GM19452 (cell line): Measurements from ENCODE around the gene ACSS3.
"Not testable (repeated sequence)": the region's sequence is repeated elsewhere in the genome, so short reads cannot be mapped to it uniquely, and the experiment has no call there.

ENCODE experiments used
- ATAC-seq: cut with Tn5 transposase; IDR thresholded peaks from one replicate; pipeline ENCODE4 v1.9.1; 2021; ENCODE audit not compliant: unreplicated experiment

The ACSS3 gene

DNA sequence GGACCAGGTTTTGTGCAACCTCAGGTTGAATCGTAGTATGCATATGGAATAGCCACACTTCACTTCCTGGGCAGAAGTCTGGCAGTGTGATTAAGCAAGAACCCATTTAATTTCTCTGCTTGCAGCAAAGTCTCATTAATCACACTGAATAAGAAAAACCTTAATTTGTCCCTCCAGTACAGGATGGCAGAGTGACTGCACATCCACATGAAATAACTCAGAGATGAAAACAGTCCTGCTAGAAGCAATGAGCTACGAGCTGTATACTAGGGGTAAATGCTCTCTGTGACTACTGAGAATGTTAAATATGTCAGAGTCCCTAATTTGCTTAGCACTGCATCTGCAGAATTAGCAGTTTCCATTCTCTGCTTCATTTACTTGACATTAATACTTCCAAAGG, 88.9 kb downstream of the ACSS3 start:
- ATAC-seq: no peak

DNA sequence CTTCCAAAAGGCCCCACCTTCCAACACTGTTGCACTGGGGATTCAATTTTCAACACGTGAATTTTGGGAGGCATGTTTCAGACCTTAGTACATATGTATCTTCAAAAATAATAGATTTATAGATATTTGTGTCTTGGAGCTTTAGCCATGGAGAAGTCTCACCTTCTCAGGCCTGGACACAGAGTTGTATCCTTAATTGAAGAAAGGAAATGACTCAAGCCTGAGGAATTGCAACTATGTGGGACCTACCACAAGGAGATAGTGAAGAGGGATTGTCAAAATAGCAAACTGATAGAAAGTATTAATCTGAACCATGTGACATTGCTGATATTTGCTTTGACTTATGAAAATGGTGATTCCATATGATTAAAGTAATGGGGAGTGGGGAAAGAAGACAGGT, 89.8 kb downstream of the ACSS3 start:
- no peak for ATAC-seq

DNA sequence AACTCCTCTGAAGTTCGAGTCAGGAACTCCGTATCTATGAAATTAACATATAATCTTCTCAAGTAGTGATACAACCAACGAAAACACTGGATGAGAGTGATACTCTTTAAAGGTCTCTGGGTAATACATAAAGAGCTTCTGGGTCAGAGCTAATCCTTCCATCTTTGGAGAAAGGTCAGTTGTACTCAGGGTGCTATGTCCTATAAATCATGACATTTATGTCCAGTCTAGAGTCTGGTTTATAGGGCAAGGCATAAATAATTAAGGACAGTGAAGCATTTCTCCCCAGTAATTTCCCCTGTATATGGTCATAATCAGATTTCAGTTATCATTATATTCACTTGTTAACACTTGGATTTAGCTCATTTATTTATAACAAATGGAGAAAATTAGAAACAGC, 90.6 kb downstream of the ACSS3 start:
- ATAC-seq: no peak

DNA sequence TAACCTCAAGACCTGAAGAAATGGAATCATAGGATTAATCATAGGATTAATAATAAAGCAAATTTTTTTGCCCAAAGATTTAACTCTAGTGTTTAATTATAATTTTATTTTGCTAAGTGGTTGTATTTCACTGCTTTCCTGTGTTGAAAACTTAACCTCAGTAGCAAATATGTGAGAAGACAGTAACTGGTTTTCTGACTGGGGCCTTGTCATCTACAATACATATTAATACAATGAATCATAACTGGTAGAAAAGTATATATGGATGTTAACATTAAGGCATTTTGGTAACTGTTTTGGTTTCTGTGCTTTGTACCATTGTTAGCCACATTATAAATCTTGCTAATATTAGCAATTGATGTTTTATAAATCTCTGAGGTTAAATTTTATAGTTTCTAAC, 92.2 kb downstream of the ACSS3 start:
- no peak for ATAC-seq

DNA sequence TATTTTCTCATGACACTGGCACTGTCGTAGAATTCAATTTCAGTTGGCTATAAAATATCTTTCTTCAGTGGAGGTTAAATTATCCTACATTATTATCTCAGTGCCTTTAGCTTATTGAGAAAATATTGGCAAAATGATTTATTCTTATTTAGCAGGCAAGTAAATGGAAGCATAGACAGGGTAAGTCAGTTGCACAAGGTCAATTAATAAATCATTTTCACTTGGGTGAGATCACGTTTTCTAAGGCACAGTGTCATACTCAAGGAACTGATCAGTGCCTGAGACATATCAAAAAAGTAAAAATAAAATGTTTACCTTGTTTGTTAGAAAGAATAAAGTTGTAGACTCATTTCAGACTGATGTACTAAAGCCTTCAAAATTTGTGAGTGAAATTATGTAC, 95.0 kb downstream of the ACSS3 start:
- no peak for ATAC-seq

DNA sequence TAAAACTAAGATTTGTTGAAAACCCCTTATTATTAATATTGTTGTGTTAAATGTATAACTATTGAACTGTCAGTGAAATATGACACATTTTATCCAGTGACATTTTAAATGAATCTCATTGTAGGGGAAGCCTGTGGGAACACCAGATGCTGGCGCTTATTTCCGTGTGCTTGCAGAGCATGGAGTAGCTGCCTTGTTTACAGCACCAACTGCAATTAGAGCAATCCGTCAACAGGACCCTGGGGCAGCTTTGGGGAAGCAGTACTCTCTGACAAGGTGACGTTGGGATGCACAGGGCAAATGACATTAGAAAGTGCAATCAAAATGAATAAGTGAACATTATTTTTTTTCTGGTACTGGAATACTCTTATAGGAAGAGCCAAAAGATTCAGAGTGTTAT, 96.8 kb downstream of the ACSS3 start:
- no peak for ATAC-seq

DNA sequence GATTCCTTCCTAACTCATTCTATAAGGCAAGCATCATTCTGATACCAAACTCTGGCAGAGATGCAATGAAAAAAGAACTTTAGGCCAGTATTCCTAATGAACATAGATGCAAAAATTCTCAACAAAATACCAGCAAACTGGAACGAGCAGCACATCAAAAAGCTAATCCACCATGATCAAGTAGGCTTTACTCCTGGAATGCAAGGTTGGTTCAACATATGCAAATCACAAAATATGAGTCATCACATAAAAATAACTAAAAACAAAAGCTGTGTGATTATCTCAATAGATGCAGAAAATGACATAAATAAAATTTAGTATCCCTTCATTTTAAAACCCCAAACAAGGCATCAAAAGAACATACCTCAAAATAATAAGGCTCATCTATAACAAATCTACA, 98.9 kb downstream of the ACSS3 start:
- ATAC-seq: no peak

DNA sequence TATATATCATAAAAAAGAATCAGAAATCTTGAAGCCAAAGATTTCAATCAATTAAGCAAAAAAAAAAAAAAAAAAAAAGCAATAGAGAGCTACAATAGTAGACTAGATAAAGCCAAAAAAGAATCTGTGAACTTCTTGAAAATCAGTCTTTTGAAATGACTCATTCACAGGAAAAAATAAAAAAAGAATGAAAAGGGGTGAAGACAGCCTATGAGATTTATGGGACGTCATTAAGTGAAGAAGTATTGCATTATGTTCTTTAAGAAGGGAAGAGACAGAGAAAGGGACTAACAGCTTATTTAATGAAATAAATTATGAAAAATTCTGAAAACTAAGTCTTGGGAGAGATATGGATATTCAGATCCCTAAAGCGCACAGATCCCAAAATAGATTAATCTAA, 103.8 kb downstream of the ACSS3 start:
- no peak for ATAC-seq

DNA sequence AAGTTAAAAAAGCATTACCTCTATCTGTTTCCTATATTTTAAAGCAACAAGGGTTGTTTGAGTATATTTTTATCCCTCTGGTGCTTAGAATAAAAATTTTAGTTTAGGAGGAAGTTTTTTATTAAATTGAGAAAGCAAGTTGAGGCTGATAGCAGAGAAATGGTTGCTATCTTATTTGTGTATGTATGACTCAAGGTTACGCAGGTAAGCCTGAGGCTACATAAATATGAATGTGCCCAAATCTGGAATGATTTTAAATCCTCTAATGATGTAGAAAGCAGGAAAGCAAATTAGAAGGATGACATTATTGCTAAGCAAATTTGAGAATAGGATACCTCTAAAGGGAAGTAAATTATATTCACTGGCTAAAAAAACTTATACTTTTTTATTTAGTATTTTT, 109.8 kb downstream of the ACSS3 start:
- no peak for ATAC-seq

DNA sequence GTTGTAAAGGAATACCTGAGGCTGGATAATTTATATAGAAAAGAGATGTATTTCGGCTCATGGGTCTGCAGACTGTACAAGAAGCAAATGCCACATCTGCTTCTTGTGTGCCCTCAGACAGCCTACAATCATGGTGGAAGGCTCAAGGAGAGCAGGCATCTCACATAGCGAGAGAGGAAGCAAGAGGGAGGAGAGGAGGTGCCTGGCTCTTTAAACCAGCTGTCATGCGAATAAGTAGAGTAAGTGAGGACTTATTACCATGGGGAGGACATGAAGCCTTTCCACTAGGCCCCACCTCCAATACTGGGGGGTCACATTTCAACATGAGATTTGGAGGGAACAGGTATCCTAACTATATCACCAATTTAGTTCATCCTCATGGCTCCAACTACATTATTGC, 118.7 kb downstream of the ACSS3 start:
- ATAC-seq: no peak

DNA sequence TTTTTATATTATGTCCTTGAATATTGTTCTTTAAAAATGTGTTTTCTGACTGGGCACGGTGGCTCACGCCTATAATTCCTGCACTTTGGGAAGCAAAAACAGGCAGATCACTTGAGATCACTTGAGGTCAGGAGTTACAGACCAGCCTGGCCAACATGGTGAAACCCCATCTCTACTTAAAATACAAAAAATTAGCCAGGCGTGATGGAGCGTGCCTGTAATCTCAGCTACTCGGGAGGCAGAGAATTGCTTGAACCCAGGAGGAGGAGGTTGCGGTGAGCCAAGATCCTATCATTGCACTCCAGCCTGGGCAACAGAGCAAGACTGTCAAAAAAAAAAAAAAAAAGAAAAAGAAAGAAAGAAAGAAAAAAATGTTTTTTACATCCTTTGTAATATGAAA, 122.7 kb downstream of the ACSS3 start:
- not testable (repeated sequence) for ATAC-seq

DNA sequence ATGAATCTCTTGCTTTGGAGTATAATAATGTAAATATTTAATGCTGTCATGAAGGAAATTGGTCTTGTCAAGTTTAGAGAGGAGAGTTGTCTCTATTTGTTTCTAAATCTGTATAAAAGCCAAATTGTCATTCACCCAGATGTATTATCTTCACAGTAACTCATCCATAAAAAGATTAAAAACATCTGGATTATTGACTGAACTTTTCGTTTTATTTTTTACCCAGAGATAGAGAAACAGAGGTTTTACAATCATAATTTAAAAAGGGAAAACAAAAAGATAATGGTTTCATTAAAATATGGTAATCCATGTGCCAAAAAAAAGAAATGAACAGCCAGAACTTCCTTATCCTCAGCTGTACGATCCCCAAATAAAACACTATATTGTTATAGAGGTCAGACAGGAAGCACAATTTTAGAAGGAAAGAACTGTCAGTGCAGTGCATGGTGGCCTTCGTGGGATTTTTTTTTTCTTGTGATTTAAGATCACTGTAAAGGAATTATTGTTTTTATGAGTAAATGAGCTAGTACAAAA, 125.9 kb downstream of the ACSS3 start:
- no peak for ATAC-seq

DNA sequence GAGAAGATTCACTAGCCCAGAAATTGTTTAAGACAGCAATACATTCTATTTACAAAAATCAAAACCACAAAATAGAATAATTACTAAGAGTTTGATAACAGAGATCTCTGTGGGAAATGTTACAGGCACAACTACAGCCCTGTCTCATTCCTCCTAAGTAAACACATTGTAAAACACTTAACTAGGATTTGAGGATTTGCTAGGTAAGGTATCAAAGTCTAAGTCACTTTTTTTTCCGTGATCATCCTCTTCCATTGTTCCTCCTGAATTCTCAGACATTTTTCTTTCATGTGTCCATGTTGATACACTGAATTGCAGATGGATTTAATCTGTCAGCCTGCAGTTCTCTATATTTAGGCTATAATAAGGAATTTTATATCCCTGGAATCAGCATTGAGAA, 127.5 kb downstream of the ACSS3 start:
- no peak for ATAC-seq

DNA sequence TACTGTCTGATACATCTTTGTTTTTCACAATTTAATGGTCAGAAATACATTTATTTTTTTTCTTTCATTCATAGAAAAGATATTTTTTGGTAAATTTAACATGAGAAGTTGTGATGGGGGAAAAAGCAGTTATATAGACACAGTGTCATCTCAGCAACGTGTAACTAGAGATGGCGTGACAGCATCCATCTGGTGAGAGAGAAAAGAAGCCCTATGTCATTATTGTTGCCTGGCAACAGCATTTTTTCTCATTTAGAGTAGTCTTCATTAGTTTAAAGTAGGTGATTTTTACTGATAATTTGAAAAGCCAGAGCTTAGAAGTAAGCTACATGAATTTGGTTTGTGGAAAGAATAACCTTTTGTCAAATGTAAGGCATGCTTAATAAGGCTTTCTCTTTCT, 128.6 kb downstream of the ACSS3 start:
- no peak for ATAC-seq

DNA sequence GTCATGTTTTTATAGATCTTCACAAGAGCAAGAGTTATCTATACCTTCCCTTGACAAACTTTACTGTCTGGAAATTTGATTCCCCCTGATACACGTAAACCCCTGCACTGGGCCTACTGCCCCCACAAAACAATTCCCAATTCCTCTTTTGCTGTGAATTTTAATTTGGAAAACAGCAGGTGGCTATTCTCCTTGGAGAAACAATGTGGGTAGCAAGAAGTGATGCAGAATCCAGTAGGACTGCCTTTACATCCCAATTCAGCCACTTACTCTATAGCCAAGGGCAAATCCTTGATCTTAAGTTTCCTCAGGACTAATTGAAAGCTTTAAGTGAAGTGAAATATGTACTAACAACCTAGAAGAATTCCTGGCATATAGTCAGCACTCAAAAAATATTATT, 129.3 kb downstream of the ACSS3 start:
- ATAC-seq: no peak

DNA sequence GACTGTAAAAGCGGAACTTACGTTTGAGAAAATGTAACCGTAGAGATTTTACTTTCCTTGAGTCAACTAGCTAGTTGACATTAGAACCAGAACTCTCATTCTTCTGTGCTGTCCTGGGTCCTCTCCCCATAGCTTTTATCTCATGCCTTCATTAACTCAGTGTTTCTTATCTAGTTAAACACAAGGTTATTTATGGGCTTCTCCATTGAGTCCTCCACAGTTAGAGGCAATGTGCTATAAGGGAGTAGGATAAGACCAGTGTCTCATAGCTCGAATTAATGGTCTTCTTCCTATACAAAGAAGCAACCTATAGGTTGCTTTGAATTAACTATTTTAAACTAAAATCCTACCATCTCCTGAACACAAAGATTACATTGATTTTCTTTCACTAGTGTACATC, 129.8 kb downstream of the ACSS3 start:
- no peak for ATAC-seq

DNA sequence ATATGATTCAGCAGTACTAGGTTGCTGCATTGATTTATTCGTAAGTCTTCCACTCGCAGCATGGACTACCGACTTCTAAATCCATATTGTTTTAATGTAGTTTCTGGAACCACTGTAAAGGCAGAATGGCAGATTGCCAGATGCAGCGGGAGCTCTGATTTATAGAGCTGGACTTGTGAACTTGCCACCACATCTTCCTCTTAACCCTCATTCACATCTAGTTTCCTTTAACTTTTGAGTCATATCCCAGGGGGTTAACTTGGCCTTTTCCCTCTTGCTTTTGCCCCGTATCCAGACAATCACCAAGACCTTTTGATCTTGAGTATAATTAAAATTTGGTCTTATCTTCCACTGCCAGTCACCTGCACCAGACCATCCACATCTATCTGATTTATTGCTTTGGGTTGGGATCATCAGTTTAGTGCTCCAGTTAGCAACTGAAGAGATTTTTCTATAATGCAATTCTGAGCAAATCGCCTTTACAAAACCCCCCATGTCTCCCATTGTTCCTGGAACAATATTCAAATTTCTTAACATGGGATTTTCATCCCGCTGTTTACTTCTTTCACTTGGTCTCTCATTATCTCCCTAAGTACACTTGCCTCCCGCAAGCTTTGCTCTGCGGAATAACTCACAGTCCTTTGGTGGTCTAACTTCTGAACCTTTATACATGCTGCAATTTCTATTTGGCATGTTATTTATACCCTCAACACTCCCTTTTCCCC, 130.5 kb downstream of the ACSS3 start:
- no peak for ATAC-seq

DNA sequence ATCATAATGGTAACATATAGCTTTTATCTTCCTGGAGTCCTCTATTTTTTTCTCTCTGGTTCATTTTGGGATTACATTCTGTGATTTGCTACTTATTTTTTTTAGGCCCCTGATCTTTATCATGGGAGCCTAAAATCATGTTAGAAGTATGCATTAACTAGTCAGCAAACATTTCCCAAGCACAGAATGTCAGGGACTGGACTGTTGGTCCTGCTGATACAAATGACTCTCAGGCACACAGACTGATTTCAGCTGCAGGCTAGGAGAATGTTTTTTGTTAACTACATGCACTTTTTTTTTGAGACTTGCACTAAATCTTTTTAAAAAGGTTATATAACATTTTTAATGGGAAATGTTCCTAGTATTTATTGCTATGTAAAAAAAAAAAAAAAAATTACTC, 131.1 kb downstream of the ACSS3 start:
- no peak for ATAC-seq

DNA sequence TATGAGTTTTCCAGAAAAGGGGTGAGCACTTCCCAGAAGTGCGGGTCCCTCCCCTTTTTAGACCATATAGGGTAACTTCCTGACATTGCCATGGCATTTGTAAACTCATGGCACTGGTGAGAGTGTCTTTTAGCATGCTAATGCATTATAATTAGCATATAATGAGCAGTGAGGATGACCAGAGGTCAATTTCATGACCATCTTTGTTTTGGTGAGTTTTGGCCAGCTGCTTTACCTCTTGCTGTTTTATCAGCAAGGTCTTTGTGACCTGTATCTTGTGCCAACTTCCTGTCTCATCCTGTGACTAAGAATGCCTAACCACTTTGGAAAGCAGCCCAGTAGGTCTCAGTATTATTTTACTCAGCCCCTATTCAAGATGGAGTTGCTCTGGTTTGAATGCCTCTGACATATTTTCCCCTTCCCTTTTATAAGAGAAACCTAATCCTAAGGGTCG, 131.9 kb downstream of the ACSS3 start:
- ATAC-seq: not testable (repeated sequence)

DNA sequence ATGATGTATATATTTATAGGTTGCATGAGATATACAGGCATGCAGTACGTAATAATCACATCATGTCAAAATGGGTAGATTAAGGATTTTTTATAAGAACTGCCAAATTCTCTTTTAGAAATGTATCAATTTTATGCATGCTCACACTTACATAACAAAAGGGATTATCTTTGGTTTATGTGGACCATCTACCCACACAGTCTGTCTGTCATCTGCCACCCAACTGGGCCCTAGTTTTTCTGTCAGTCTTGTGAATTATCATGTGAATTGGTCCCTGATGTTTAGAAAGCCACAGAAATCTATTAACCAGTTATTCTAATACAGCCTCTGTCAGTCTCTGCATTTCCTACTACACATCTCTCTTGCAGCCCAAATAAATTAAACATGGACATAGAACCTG, 133.4 kb downstream of the ACSS3 start:
- no peak for ATAC-seq

DNA sequence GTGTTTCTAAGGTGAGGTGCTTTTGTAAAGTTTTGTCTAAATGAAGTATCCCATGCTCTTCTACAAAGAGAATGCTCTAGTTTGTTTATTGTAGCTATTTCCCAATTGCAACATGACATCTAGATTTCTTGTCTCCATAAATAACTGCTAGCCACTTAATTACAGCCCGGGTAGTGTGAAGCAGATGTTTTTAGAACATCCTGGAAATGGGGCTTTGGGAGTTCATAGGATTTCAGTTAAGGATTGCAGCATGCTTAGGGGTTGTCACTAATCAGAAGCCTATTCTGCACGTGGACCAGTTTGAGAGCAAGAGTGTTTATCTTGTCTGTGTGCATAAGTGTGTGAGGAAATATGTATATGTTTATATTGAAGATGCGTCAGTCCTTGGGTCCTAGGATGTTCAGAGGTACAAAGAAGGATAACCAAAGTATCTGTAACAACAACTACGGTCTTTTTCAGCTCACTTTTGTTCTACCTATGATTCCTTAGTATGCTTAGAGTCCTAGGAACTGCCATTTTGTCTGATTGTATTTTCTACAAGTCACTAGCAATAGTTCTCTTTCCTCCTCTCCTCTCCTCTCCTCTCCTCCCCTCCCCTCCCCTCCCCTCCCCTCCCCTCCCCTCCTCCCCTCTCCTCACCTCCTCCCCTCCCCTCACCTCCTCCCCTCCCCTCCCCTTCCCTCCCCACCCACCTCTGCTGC, 135.3 kb downstream of the ACSS3 start:
- ATAC-seq: no peak

DNA sequence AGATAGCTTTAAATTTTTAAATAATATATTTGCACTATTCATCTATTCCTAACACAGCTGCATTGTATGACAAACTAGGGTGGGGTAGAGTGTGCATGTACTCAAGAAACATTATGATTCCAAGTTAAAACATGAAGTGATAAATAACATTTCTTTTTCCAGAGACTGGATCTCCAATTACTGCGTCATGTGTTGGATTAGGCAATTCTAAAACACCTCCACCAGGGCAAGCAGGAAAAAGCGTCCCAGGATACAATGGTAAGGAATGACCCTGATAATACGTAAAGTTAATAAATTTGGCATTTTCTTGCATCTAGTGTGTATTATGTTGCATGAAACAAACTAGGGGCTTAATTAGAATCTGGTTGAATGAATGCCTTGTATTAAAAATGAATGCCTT, 138.9 kb downstream of the ACSS3 start:
- no peak for ATAC-seq

DNA sequence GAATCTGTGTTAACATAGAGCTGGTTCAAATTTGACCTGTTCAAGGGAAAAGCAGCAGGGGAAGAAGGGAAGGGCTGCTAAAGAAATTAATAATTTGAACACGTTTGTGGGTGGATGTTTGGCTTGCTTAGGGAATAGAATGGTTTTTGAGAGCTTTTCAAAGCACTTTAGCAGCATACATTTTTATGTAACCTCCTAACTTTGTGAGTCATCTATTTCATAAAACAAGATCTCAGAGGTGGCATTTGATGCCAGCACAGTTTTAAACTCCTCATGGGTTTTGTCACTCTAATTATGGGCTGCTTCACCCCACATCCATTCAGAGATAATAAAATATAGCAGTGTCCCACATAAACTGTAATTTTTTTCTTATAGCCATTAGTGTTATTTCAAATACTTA, 143.8 kb downstream of the ACSS3 start:
- no peak for ATAC-seq
